Mucosa of descending colon (tissue), 3 donors: ENCODE data around the gene RANBP10. TPM values are rescaled to one million over a fixed set of nuclear protein-coding genes. Genes with fewer than 3 reads are reported as not detected.

Experiments
- ATAC-seq: fragments of 200-7000 bp; cut with Tn5 transposase; one replicate; pipeline ENCODE4 v1.9.1; 2020; ENCODE audit warnings: mild to moderate bottlenecking, moderate library complexity
- DNase-seq, 3 donors: peaks; one replicate each; pipeline ENCODE4 v3.0.0-alpha.2; 2020
- H3K36me3 ChIP-seq: fragments of 200-600 bp; one replicate; pipeline ENCODE4 v1.8.0; 2021; ENCODE audit warnings: low read depth, mild to moderate bottlenecking
- H3K4me1 ChIP-seq: fragments of 200-600 bp; one replicate; pipeline ENCODE4 v1.8.0; 2021; ENCODE audit warnings: low read depth, mild to moderate bottlenecking
- H3K4me3 ChIP-seq: fragments of 200-600 bp; one replicate; pipeline ENCODE4 v1.8.0; 2021; ENCODE audit warnings: mild to moderate bottlenecking
- H3K9me3 ChIP-seq: fragments of 200-600 bp; one replicate; pipeline ENCODE4 v1.8.0; 2021; ENCODE audit warnings: mild to moderate bottlenecking
- intact Hi-C, 2 donors: fragments of 100-400 bp; cut with DNase I in 1 of 2; cut with micrococcal nuclease in 1 of 2; formaldehyde crosslinking; loops; one replicate each; pipeline versions ENCODE4 v1.11.0 to v1.11.1; 2022; cut with DNase I, micrococcal nuclease
- total RNA-seq, 3 donors: library from RNA; stranded (reverse); fragmentation: NEBNext Ultra II Directional in 2 of 3; extraction: Animal tissue kit (Norgen Biotek cat#: 25700) in 2 of 3; gene quantifications; one replicate each; pipeline versions ENCODE4 v1.2.1 to v1.2.4, GENCODE V29; 2021 to 2023
- TF ChIP-seq, protein P1 (sequence below): fragments of 200-600 bp; IDR thresholded peaks from one replicate; pipeline ENCODE4 v1.8.0; 2022; ENCODE audit warnings: antibody characterized with exemption, mild to moderate bottlenecking
- donor health status: DM: no; HTN: no; CAD: no; lungs with moderate emphysema.
- donor health status: DM: no; HTN: no; CAD: no.
- donor health status: DM: no; HTN: yes; CAD: no.

RANBP10 gene
- total RNA-seq, 3 donors from 2014 or later: 19.6 to 24.1 (median 20.6) TPM

DNA sequence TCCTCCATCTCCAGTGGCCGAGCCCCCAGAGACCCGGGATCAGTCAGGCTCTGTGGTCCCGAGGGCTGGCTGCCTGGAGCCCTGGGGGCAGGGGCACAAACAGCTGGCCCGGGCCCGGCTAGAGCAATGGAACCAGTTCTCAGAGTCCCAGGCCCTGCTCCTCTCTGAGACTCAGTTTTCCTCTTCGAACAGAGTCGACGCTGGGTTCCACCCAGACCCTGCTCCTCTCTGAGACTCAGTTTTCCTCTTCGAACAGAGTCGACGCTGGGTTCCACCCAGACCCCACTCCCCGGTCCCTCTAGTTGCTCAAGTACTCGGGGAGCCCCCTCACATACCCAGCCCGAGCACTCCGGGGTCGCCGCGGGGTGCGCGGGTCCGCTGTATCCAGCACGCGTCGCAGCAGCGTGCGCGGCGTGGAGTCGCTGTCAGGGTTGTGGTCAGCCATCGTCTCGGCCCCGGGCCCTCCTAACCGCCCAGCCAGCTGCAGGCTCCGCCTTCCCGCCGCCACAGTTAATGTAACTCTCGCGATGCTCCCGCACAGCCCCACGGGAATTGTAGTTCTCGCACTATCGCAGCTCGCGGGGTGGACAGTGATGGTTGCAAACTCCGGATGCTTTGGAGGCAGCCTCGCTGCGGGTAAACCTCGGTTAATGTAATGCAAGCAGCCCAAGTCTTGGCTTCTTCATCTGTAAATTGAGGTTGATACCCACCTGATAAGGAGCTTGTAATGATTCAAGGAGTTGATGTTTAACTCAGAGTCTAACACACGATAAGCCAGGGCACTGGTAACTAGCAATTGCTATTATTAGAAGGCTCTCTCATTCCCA is 27.3 kb upstream of the RANBP10 start:
- TF ChIP-seq, protein P1, sequence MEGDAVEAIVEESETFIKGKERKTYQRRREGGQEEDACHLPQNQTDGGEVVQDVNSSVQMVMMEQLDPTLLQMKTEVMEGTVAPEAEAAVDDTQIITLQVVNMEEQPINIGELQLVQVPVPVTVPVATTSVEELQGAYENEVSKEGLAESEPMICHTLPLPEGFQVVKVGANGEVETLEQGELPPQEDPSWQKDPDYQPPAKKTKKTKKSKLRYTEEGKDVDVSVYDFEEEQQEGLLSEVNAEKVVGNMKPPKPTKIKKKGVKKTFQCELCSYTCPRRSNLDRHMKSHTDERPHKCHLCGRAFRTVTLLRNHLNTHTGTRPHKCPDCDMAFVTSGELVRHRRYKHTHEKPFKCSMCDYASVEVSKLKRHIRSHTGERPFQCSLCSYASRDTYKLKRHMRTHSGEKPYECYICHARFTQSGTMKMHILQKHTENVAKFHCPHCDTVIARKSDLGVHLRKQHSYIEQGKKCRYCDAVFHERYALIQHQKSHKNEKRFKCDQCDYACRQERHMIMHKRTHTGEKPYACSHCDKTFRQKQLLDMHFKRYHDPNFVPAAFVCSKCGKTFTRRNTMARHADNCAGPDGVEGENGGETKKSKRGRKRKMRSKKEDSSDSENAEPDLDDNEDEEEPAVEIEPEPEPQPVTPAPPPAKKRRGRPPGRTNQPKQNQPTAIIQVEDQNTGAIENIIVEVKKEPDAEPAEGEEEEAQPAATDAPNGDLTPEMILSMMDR: peak; percentile 8
- peaks cover 3% of the 10 kb centered on the region for H3K36me3 ChIP-seq
- peak; percentile 95 to 97 (median 96) for DNase-seq
- intact Hi-C loops: no loop called here
- H3K9me3 ChIP-seq: no peaks in the 10 kb centered on the region
- peak; percentile 98 for ATAC-seq
- peak overlapping the region; percentile 57 for H3K4me3 ChIP-seq
- peaks cover 16% of the 10 kb centered on the region for H3K4me1 ChIP-seq

DNA sequence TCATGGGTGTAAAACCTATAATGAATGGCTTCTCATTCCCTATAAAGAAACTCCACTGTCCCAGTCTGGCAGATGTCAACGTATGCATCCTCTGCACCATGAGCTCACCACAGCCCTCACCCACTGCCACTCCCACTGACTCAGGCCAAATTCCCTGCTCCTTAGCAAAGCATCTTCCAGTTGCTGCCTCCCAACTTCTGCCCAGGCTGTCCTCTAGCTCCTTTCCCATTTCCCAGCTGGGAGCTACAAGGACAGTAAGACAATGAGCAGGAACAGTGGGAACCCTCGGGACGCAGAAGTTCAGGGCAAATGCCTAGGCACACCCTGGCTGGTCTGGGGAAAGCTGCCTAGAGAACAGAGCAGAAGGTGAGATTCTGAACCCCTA is 26.7 kb upstream of the RANBP10 start:
- H3K4me1 ChIP-seq: peaks cover 16% of the 10 kb centered on the region
- ATAC-seq: peak; percentile 46
- intact Hi-C loops: no loop called here
- TF ChIP-seq, protein P1: no peak
- DNase-seq: no peak
- H3K36me3 ChIP-seq: peaks cover 3% of the 10 kb centered on the region
- no peaks in the 10 kb centered on the region for H3K9me3 ChIP-seq
- no peak overlapping the region for H3K4me3 ChIP-seq

DNA sequence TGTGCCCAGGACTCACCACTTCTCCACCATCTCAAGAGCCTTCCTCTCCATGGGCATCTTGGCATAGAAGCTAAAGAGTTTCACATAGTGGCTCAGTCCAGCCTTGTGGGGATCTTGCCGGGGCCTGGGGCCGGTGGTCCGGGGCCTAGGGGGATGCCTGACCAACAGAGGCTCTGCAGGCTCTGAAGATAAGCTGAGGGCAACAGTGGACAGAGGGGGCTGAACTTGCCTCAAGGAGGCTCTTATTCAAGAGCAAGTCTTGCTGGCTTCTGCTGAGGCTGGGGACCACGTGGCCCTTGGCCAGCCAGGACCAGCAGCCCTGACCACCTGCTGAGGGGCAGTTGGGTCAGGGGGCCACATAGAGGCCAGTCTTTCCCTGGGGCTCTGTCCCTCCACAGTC is 22.3 kb upstream of the RANBP10 start:
- intact Hi-C loops: no loop called here
- ATAC-seq: no peak
- no peak for DNase-seq
- Histone ChIP-seq H3K36me3 (peaks cover 1% of the 10 kb centered on the region), H3K4me3 (no peak overlapping the region), H3K9me3 (no peaks in the 10 kb centered on the region), H3K4me1 (peaks cover 9% of the 10 kb centered on the region)
- TF ChIP-seq, protein P1: no peak

DNA sequence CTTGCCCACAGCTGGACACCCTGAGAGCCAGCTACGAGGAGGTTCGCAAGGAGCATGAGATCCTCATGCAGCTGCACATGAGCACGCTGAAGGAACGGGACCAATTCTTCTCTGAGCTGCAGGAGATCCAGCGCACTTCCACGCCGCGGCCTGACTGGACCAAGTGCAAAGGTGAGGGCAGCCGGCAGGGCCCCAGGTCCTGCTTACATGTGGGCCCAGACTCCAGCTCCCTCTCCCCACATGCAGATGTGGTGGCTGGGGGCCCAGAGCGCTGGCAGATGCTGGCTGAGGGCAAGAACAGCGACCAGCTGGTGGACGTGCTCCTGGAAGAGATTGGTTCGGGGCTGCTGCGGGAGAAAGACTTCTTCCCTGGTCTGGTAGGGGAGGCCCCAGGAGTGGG is 19.5 kb upstream of the RANBP10 start:
- no peaks in the 10 kb centered on the region for H3K36me3 ChIP-seq
- TF ChIP-seq, protein P1: no peak
- intact Hi-C loops: no loop called here

DNA sequence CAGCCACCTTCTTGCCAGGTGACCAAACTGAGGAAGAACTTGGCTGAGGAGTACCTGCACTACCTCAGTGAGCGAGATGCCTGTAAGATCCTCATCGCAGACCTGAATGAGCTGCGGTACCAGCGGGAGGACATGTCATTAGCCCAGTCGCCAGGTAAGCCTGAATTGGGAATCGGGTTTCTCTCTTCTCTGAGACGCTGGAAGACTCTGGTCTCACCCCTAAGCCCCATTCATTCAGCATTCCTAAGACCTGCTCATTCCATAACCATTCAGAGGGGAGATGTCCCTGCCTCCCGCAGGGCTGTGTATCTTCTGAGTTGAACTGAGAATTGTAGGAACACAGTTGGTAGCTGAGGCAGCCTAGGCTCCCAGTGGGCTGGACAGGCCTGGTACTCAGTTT is 18.8 kb upstream of the RANBP10 start:
- TF ChIP-seq, protein P1: no peak
- intact Hi-C loops: no loop called here

More for the DNA sequence above, 19.5 kb upstream of the RANBP10 start:
- ATAC-seq: no peak
- Histone ChIP-seq H3K4me3 (no peak overlapping the region), H3K9me3 (no peaks in the 10 kb centered on the region), H3K4me1 (no peaks in the 10 kb centered on the region)
- DNase-seq: no peak

More for the DNA sequence above, 18.8 kb upstream of the RANBP10 start:
- Histone ChIP-seq H3K9me3 (no peaks in the 10 kb centered on the region), H3K4me3 (no peak overlapping the region), H3K4me1 (no peaks in the 10 kb centered on the region), H3K36me3 (no peaks in the 10 kb centered on the region)
- ATAC-seq (no peak), DNase-seq (no peak)
